ENCODE data around the gene IFNL1.

DNA sequence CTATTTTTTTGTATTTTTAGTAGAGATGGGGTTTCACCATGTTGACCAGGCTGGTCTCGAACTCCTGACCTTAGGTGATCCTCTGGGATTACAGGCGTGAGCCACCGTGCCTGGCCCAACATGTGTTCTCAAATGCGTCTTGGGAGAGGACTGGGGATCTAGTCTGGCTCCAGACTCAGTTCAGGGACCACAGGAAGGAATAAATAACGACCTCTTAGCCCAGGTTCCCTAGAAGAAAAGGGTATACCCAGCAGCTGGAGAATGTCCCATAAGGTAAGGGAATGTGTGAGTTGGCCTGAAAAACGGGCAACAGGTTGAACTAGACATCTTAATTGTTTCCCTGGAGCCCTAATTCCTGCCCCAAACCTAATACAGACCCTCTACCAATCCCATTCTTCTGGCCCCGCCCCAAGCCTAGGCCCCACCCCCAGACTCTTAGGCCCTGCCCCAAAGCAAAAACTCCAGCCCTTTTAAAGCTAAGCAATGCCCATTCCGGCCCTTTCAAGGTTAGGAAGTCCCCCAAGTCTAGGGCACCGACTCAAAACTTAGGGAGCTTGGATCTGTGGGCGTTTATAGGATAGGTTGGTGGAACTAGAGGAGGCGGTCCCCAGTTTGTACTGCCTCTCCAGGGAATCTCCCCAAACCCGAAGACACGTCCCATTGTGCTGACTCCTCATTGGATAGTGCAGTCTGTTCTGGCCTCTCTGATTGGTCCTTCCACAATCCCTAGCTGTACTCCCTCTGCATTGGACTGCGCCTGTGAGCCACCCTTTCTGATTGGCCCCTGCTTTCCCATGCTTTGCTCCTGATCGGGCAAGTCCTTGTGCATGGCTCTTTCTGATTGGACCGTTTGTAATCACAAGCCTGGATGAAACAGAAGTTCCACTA, 29.8 kb downstream of the IFNL1 start:
- TF ChIP-seq, protein P1, sequence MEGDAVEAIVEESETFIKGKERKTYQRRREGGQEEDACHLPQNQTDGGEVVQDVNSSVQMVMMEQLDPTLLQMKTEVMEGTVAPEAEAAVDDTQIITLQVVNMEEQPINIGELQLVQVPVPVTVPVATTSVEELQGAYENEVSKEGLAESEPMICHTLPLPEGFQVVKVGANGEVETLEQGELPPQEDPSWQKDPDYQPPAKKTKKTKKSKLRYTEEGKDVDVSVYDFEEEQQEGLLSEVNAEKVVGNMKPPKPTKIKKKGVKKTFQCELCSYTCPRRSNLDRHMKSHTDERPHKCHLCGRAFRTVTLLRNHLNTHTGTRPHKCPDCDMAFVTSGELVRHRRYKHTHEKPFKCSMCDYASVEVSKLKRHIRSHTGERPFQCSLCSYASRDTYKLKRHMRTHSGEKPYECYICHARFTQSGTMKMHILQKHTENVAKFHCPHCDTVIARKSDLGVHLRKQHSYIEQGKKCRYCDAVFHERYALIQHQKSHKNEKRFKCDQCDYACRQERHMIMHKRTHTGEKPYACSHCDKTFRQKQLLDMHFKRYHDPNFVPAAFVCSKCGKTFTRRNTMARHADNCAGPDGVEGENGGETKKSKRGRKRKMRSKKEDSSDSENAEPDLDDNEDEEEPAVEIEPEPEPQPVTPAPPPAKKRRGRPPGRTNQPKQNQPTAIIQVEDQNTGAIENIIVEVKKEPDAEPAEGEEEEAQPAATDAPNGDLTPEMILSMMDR (IDR thresholded peaks at IDR 0.05) = no peak
- no peak for TF ChIP-seq POLR2A (IDR thresholded peaks at IDR 0.05)

Measured in vagina (tissue), 2 donors.